ENCODE measurements around the gene FGG.

Gene FGG

GRCh38 chr4:154609532-154609931, 2.9 kb downstream of the FGG start:
- DNase-seq, result no peak
- Histone ChIP-seq H3K9me3 (no peaks in the 10 kb centered on the region), H3K36me3 (no peaks in the 10 kb centered on the region; the same call in 1 of the 2 replicates), H3K4me3 (ENCODE audit: low read depth, low read length) (no peak overlapping the region), H3K27me3 (no peaks in the 10 kb centered on the region), H3K4me1 (no peaks in the 10 kb centered on the region)
- no peak for TF ChIP-seq CTCF (IDR thresholded peaks at IDR 0.05; ENCODE audit: low read depth, low read length)

DNA sequence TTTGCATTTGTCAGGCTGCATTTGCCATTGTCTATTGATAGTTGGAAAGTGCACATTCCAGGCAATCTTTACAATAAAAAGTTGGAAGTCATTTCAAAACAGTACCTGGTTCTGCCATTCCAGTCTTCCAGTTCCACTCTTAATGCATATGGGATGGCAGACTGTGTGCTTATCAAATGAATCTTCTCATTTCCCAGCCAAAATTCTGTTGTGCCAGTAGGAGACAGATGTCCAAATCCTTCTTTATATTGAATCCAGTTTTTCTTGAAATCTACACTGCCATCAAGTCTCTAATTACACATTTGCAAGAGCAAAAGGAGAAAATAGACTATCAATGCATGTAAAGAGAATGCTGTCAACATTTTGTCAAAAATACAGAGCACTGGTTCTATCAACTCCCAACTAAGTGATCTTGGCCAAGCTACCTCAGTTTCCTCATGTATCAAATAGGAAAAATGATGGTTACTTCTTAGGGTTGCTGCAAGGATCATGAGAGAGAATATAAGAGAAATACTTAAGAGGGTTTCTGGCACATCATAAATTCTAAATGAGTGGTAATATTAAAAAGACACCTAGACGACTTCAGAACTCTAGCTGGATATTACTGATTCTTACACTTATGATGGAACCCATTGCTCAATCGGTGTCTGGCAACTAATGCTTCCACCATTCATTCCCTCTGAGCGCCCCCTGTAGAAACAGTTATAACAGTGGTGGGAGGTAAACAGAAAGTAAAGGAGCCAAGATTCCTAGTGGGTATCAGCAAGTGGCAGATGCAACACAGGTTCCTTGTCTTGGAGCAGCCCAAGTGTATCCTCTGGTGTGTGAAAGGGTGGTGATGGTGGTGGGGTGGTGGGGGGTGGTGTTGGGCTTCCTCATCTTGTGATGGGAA, 3.8 kb downstream of the FGG start:
- no peak for DNase-seq

DNA sequence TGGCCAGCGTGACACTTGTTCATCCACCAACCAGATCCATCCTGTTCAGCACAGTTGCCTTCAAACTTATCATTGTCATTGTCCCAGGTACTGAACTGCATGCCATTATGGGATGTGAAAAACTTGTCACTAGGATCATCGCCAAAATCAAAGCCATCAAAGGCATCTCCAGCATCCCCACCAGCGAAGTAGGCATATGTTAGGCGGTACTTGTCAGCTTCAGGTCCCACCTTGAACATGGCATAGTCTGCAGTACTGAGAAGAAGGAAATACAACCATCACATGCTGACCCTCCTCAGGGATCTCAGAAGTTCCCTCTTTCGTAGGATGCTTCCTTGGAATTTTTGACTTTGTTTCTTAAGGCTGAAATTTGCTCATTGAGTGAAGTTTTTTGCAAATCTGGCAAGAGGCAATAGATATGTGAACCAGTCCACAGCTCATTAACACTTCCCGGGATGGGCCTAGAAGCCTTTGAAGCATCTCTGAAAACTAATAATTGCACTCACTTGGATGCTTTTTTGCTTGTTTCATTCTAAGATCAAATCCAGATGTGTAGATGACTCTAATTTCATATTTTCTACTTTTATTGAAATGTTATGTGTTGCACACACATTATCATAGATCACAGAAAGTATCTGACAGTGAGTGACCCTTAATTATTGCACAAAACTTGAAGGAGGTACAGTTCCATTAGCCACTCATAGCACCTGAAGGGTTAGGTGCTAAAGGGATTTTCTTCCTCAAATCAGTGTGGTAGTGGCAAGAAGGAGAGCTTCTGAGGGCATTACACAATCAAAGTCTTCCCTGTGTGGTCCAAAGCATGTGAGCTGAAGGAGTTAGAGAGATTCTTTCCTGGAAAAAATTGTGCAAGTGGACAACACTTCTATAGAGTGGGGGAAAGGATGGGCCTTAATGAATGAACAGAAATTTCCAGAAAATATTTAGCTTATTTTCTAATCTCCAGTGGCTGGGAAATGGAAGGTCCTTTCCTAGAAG, 5.4 kb downstream of the FGG start:
- no peaks in the 10 kb centered on the region; the same call in 1 of the 2 replicates for H3K36me3 ChIP-seq

More for the DNA sequence above, 3.8 kb downstream of the FGG start:
- Histone ChIP-seq H3K4me3 (ENCODE audit: low read depth, low read length) (no peak overlapping the region), H3K9me3 (no peaks in the 10 kb centered on the region), H3K27me3 (peaks cover 3% of the 10 kb centered on the region; the same call in 1 of the 2 replicates), H3K4me1 (no peaks in the 10 kb centered on the region), H3K36me3 (no peaks in the 10 kb centered on the region; the same call in 1 of the 2 replicates)
- TF ChIP-seq CTCF (IDR thresholded peaks at IDR 0.05; ENCODE audit: low read depth, low read length), result no peak

DNA sequence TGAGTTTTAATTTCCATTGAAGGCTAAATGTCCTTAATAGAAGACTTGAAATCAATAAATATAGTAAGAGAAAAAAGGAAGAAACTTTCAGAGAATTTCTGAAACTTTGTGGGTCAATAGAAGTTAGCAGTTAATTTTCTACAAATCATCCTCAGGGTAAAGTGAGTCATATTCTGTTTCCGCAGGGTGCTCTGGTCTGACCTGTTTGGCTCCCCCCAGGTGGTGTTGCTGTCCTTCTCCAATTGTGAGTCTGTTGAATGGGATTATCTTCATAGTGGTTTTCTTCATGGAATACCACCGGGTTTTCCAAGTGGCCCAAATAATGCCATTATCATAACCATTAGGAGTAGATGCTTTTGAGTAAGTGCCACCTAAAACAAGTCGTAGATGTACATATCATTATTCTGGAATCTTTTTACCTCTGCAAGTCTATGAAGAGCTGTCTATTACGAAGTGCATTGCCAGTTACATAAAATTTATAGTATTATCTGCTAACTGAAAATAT, 7.7 kb downstream of the FGG start:
- H3K36me3 ChIP-seq, result no peaks in the 10 kb centered on the region; the same call in 1 of the 2 replicates
- peaks cover 18% of the 10 kb centered on the region for H3K27me3 ChIP-seq
- TF ChIP-seq CTCF (IDR thresholded peaks at IDR 0.05; ENCODE audit: low read depth, low read length), result no peak
- H3K4me3 ChIP-seq (ENCODE audit: low read depth, low read length), result no peak overlapping the region
- DNase-seq, result no peak
- no peaks in the 10 kb centered on the region for H3K9me3 ChIP-seq
- no peaks in the 10 kb centered on the region for H3K4me1 ChIP-seq

More for the DNA sequence above, 5.4 kb downstream of the FGG start:
- Histone ChIP-seq H3K27me3 (peaks cover 4% of the 10 kb centered on the region; the same call in 1 of the 2 replicates), H3K9me3 (no peaks in the 10 kb centered on the region), H3K4me3 (ENCODE audit: low read depth, low read length) (no peak overlapping the region), H3K4me1 (no peaks in the 10 kb centered on the region)
- DNase-seq, result no peak
- TF ChIP-seq CTCF (IDR thresholded peaks at IDR 0.05; ENCODE audit: low read depth, low read length), result no peak

DNA sequence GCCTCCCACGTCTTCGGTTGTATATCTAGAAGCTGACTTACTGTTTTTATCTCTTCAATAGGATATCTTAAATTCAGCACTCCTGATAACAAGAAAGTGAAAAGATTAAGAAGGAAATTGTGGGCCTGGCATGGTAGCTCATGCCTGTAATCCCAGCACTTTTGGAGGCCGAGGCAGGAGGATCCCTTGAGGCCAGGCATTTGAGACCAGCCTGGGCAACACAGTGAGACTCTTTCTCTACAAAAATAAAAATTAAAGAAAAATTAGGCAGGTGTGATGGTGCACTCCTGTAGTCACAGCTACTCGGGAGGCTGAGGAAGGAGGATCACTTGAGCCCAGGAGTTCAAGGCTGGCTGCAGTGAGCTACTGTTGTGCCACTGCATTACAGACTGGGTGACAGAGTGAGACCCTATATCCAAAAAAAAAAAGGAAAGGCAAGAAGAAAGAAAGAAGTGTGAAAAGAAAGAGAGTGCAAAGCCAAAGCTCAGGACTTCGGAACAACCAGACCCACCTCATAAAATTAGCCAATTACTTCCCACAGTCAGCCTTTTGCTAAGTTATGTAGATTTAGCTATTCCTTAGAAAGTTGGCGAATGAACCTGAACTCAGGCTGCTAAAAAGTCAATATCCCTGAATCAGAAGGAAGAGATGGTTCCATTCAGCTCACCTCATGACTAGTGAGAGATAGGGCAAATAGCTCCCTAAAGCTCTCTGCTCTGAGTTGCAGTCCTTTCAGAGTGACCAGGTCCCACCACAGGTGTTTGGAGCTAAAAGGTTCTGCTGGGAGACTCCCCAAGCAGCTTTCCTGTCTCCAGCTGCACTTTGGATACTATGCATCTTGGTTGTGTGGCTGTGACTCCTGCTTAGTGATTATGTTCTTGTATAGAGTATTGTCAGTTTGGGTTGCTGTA, 9.2 kb downstream of the FGG start:
- H3K4me3 ChIP-seq (ENCODE audit: low read depth, low read length), result no peak overlapping the region
- no peaks in the 10 kb centered on the region for H3K9me3 ChIP-seq
- no peak for DNase-seq
- H3K27me3 ChIP-seq, result peaks cover 18% of the 10 kb centered on the region
- no peaks in the 10 kb centered on the region; the same call in 1 of the 2 replicates for H3K36me3 ChIP-seq
- H3K4me1 ChIP-seq, result no peaks in the 10 kb centered on the region
- no peak for TF ChIP-seq CTCF (IDR thresholded peaks at IDR 0.05; ENCODE audit: low read depth, low read length)

Measured in BE2C (cell line).